Measurements from ENCODE around the gene GALNT9.

DNA sequence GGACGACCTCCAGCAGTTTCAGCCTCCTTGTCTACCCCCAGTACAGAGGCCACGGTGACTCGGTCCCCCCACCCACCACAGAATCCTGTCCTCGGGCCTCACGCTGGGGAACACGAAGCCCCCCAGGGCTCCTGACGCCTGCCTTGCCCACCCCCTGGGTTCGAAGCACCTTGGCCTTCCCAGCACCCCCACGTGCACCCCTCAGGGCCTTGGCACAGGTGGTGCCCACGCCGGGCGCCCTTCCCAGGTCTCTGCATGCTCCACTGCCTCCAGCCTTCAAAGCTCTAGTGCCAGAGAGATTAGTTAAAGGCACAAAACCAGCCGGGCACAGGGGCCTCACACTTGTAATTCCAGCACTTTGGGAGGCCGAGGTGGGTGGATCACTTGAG, 123.3 kb downstream of the GALNT9 start:
- TF ChIP-seq POLR2AphosphoS5 (IDR thresholded peaks at IDR 0.05) (no peak), EP300 (IDR thresholded peaks at IDR 0.05) (no peak)
- TF ChIP-seq, protein P1, sequence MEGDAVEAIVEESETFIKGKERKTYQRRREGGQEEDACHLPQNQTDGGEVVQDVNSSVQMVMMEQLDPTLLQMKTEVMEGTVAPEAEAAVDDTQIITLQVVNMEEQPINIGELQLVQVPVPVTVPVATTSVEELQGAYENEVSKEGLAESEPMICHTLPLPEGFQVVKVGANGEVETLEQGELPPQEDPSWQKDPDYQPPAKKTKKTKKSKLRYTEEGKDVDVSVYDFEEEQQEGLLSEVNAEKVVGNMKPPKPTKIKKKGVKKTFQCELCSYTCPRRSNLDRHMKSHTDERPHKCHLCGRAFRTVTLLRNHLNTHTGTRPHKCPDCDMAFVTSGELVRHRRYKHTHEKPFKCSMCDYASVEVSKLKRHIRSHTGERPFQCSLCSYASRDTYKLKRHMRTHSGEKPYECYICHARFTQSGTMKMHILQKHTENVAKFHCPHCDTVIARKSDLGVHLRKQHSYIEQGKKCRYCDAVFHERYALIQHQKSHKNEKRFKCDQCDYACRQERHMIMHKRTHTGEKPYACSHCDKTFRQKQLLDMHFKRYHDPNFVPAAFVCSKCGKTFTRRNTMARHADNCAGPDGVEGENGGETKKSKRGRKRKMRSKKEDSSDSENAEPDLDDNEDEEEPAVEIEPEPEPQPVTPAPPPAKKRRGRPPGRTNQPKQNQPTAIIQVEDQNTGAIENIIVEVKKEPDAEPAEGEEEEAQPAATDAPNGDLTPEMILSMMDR (IDR thresholded peaks at IDR 0.05), result no peak
